Neural crest cell (in vitro differentiated cells): ENCODE results near the gene PTPRO. TPM values are rescaled to one million over a fixed set of nuclear protein-coding genes. Genes with fewer than 3 reads are reported as not detected.

Source experiments
- DNase-seq: peaks from one replicate; pipeline ENCODE4 v3.0.0; 2021; ENCODE audit warnings: low read depth, mixed read lengths, low spot score
- H3K27ac Mint-ChIP-seq: one replicate; pipeline ENCODE4 v1.8.0; 2021; ENCODE audit warnings: mild to moderate bottlenecking, mixed read lengths; ENCODE audit not compliant: unreplicated experiment
- H3K27me3 Mint-ChIP-seq: 2 replicates; pipeline ENCODE4 v1.8.0; 2021; ENCODE audit warnings: low read depth, mild to moderate bottlenecking, mixed read lengths
- H3K36me3 Mint-ChIP-seq: 2 replicates; pipeline ENCODE4 v1.8.0; 2021; ENCODE audit warnings: low read depth, mild to moderate bottlenecking, mixed read lengths
- H3K4me1 Mint-ChIP-seq: 2 replicates; pipeline ENCODE4 v1.8.0; 2021; ENCODE audit warnings: mixed read lengths
- H3K4me3 Mint-ChIP-seq: one replicate; pipeline ENCODE4 v1.8.0; 2021; ENCODE audit warnings: mild to moderate bottlenecking, mixed read lengths
- H3K9me3 Mint-ChIP-seq: 2 replicates; pipeline ENCODE4 v1.8.0; 2021; ENCODE audit warnings: mixed read lengths
- total RNA-seq: library from RNA; stranded (reverse); gene quantifications from 2 replicates; pipeline ENCODE4 v1.2.1, GENCODE V29; 2021
- TF ChIP-seq, protein P1 (sequence below): fragments of 200-600 bp; sonication (generic); conservative IDR thresholded peaks from 2 replicates; pipeline ENCODE4 v1.5.0; 2021; ENCODE audit warnings: antibody characterized with exemption, mild to moderate bottlenecking

PTPRO gene
- total RNA-seq, 1 donor from 2014 or later, result 3.1 TPM

DNA sequence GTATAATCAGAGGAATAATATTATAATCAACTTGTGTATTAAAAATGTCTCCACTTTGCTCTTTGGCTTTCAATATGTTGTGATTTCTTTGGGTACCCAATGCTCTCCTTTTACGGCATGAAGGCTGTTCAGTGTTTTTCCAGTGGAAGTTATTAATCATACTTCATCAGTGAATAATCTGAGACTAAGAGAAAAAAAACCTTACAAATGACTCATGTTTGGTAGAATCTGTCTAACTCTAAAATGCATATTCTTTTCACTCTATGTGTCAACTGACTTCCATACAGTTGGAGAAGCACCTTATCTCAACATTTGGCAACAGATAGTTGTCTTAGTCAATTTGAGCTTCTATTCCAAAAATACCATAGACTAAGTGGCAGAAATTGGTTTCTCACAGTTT lies 82.2 kb downstream of the PTPRO start:
- Mint-ChIP-seq H3K36me3 (no peaks in the 10 kb centered on the region), H3K9me3 (no peaks in the 10 kb centered on the region), H3K27ac (no peak overlapping the region), H3K4me3 (no peak overlapping the region), H3K27me3 (peaks cover 16% of the 10 kb centered on the region), H3K4me1 (no peaks in the 10 kb centered on the region)
- TF ChIP-seq, protein P1, sequence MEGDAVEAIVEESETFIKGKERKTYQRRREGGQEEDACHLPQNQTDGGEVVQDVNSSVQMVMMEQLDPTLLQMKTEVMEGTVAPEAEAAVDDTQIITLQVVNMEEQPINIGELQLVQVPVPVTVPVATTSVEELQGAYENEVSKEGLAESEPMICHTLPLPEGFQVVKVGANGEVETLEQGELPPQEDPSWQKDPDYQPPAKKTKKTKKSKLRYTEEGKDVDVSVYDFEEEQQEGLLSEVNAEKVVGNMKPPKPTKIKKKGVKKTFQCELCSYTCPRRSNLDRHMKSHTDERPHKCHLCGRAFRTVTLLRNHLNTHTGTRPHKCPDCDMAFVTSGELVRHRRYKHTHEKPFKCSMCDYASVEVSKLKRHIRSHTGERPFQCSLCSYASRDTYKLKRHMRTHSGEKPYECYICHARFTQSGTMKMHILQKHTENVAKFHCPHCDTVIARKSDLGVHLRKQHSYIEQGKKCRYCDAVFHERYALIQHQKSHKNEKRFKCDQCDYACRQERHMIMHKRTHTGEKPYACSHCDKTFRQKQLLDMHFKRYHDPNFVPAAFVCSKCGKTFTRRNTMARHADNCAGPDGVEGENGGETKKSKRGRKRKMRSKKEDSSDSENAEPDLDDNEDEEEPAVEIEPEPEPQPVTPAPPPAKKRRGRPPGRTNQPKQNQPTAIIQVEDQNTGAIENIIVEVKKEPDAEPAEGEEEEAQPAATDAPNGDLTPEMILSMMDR, result no peak
- no peak for DNase-seq

- Mint-ChIP-seq H3K36me3 (no peaks in the 10 kb centered on the region), H3K4me1 (no peaks in the 10 kb centered on the region), H3K27me3 (peaks cover 16% of the 10 kb centered on the region), H3K9me3 (no peaks in the 10 kb centered on the region), H3K27ac (no peak overlapping the region), H3K4me3 (no peak overlapping the region)
- TF ChIP-seq, protein P1, result no peak
- no peak for DNase-seq
Measured at GRCh38 chr12:15405606-15406005, 83.3 kb downstream of the PTPRO start.

- TF ChIP-seq, protein P1, result no peak
- Mint-ChIP-seq H3K36me3 (no peaks in the 10 kb centered on the region), H3K4me1 (no peaks in the 10 kb centered on the region), H3K27ac (no peak overlapping the region), H3K9me3 (no peaks in the 10 kb centered on the region), H3K27me3 (peaks cover 16% of the 10 kb centered on the region), H3K4me3 (no peak overlapping the region)
- no peak for DNase-seq
Measured at GRCh38 chr12:15407025-15407424, 84.7 kb downstream of the PTPRO start.

GRCh38 chr12:15411842-15412241 lies 89.5 kb downstream of the PTPRO start:
- H3K27me3 Mint-ChIP-seq, result peaks cover 11% of the 10 kb centered on the region
- H3K4me1 Mint-ChIP-seq, result no peaks in the 10 kb centered on the region
- no peak for DNase-seq
- TF ChIP-seq, protein P1, result no peak
- no peaks in the 10 kb centered on the region for H3K9me3 Mint-ChIP-seq
- H3K36me3 Mint-ChIP-seq, result no peaks in the 10 kb centered on the region
- H3K27ac Mint-ChIP-seq, result no peak overlapping the region
- H3K4me3 Mint-ChIP-seq, result no peak overlapping the region

DNA sequence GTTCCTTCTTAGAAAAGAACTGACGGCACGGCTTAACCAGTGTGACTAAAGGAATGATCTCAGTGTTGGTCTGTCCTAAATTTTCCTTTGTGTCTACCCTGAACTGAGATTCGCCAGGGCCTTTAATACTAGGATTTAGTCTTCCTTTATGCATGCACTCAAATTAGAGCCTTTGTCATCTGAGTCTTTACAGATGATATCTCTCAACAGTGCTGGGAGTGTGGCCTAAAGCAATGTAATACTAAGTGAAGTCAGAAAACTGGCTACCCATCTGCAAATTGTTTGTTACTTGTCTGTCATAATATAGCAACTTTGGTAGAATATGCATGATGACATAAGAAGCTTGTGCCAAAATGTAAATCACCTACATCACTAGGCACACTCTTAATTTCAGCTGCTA lies 95.4 kb downstream of the PTPRO start:
- H3K4me1 Mint-ChIP-seq, result no peaks in the 10 kb centered on the region
- TF ChIP-seq, protein P1, result no peak
- no peaks in the 10 kb centered on the region for H3K36me3 Mint-ChIP-seq
- H3K27ac Mint-ChIP-seq, result no peak overlapping the region
- no peaks in the 10 kb centered on the region for H3K27me3 Mint-ChIP-seq
- no peak for DNase-seq
- H3K9me3 Mint-ChIP-seq, result no peaks in the 10 kb centered on the region
- no peak overlapping the region for H3K4me3 Mint-ChIP-seq

GRCh38 chr12:15423629-15424028 lies 101.3 kb downstream of the PTPRO start:
- Mint-ChIP-seq H3K27ac (no peak overlapping the region), H3K27me3 (no peaks in the 10 kb centered on the region), H3K4me1 (no peaks in the 10 kb centered on the region), H3K4me3 (no peak overlapping the region), H3K36me3 (no peaks in the 10 kb centered on the region), H3K9me3 (no peaks in the 10 kb centered on the region)
- no peak for DNase-seq
- TF ChIP-seq, protein P1, result no peak
